ENCODE data around the gene CNTNAP5.

Gene CNTNAP5

GRCh38 chr2:124668161-124668560 is 643.1 kb downstream of the CNTNAP5 start:
- H3K9ac ChIP-seq (ENCODE audit: low read depth in 1 of 2, low read length in 2 of 2): no peak overlapping the region

GRCh38 chr2:124670187-124670586 is 645.1 kb downstream of the CNTNAP5 start:
- Histone ChIP-seq H3K4me3 (ENCODE audit: low read depth in 1 of 2, low read length in 2 of 2) (no peak overlapping the region), H3K9me3 (ENCODE audit: control insufficient read depth in 1 of 2, low read length in 2 of 2) (no peaks in the 10 kb centered on the region), H3K27ac (ENCODE audit: low read depth, low read length) (no peak overlapping the region), H3K4me1 (ENCODE audit: control insufficient read depth in 1 of 2, insufficient read depth in 2 of 2, low read length in 2 of 2) (no peaks in the 10 kb centered on the region), H3K36me3 (ENCODE audit: control insufficient read depth in 1 of 2, insufficient read depth in 2 of 2, low read length in 2 of 2) (no peaks in the 10 kb centered on the region), H3K9ac (ENCODE audit: low read depth in 1 of 2, low read length in 2 of 2) (no peak overlapping the region), H3K27me3 (ENCODE audit: control insufficient read depth in 1 of 2, insufficient read depth in 2 of 2, low read length in 2 of 2) (no peaks in the 10 kb centered on the region)

More at GRCh38 chr2:124668161-124668560, 643.1 kb downstream of the CNTNAP5 start:
- no peak overlapping the region for H3K27ac ChIP-seq (ENCODE audit: low read depth, low read length)
- H3K4me3 ChIP-seq (ENCODE audit: low read depth in 1 of 2, low read length in 2 of 2): no peak overlapping the region
- no peaks in the 10 kb centered on the region for H3K36me3 ChIP-seq (ENCODE audit: control insufficient read depth in 1 of 2, insufficient read depth in 2 of 2, low read length in 2 of 2)
- no peaks in the 10 kb centered on the region for H3K9me3 ChIP-seq (ENCODE audit: control insufficient read depth in 1 of 2, low read length in 2 of 2)
- H3K4me1 ChIP-seq (ENCODE audit: control insufficient read depth in 1 of 2, insufficient read depth in 2 of 2, low read length in 2 of 2): no peaks in the 10 kb centered on the region
- H3K27me3 ChIP-seq (ENCODE audit: control insufficient read depth in 1 of 2, insufficient read depth in 2 of 2, low read length in 2 of 2): no peaks in the 10 kb centered on the region

- Histone ChIP-seq H3K36me3 (ENCODE audit: control insufficient read depth in 1 of 2, insufficient read depth in 2 of 2, low read length in 2 of 2) (no peaks in the 10 kb centered on the region), H3K27ac (ENCODE audit: low read depth, low read length) (no peak overlapping the region), H3K27me3 (ENCODE audit: control insufficient read depth in 1 of 2, insufficient read depth in 2 of 2, low read length in 2 of 2) (no peaks in the 10 kb centered on the region), H3K9ac (ENCODE audit: low read depth in 1 of 2, low read length in 2 of 2) (no peak overlapping the region), H3K9me3 (ENCODE audit: control insufficient read depth in 1 of 2, low read length in 2 of 2) (peaks cover 0 to 8% of the 10 kb centered on the region in 2 donors), H3K4me3 (ENCODE audit: low read depth in 1 of 2, low read length in 2 of 2) (no peak overlapping the region), H3K4me1 (ENCODE audit: control insufficient read depth in 1 of 2, insufficient read depth in 2 of 2, low read length in 2 of 2) (no peaks in the 10 kb centered on the region)
Observed at GRCh38 chr2:124678043-124678442, 653.0 kb downstream of the CNTNAP5 start.

DNA sequence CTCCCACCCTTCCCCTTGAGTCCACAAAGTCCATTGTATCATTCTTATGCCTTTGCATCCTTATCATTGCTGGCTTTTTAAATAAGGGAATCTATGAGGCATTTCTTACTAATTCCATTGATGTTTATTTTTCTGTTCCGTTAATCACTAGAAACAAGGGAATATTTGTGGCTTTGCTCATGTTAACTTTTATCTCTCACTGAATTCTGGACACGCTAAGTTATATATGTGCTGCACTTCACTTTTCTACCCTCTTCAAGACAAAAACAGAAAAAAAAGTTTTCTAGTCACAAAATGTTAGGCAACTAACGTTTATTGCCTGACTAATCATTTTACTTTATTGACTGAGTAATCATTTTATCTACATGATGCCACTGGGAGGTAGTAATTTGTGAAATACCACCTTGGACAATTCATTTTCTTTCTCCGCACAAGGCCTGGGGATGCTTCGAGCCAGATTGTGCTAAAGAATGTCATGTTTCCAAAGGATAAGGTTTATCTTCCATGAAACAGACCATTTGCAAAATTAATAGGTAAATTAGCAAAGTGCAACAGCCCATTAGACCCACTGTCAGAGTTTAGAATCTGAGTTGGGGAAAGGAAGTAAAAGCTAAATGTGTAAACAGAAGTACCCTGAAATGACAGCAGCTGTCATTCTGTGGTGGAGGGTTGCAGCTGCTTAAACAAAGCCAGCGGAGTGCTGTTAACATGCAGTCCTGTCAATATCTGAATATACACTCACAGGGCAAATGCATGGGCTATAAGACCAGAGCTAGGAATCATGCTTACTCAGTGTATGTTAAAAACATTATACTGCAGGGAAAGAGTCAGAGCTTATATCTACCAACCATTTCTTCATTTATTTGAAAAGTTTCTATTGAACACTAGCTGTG is 658.7 kb downstream of the CNTNAP5 start:
- Histone ChIP-seq H3K9ac (ENCODE audit: low read depth in 1 of 2, low read length in 2 of 2) (no peak overlapping the region), H3K27ac (ENCODE audit: low read depth, low read length) (no peak overlapping the region), H3K4me1 (ENCODE audit: control insufficient read depth in 1 of 2, insufficient read depth in 2 of 2, low read length in 2 of 2) (no peaks in the 10 kb centered on the region), H3K27me3 (ENCODE audit: control insufficient read depth in 1 of 2, insufficient read depth in 2 of 2, low read length in 2 of 2) (no peaks in the 10 kb centered on the region), H3K4me3 (ENCODE audit: low read depth in 1 of 2, low read length in 2 of 2) (no peak overlapping the region), H3K36me3 (ENCODE audit: control insufficient read depth in 1 of 2, insufficient read depth in 2 of 2, low read length in 2 of 2) (no peaks in the 10 kb centered on the region), H3K9me3 (ENCODE audit: control insufficient read depth in 1 of 2, low read length in 2 of 2) (no peaks in the 10 kb centered on the region)

DNA sequence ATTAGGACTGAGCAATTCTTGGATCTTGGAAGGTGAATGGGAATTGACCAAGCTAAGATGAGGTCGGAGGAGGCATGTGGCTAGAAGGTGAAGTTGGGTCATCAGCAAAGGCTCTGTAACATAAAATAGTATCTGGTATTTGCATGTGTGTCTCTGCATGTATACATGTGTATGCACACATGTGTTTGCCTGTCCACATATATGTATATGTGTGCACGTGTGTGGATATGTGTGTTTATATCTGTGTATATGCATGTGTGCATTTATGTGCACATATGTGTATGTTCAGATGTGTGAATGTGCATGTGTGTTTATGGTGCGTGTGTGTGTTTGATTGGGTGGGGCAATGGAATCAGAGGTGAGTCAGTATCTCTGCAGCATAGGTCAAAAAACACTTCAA is 664.3 kb downstream of the CNTNAP5 start:
- H3K9me3 ChIP-seq (ENCODE audit: control insufficient read depth in 1 of 2, low read length in 2 of 2): peaks cover 5 to 6% of the 10 kb centered on the region in 2 donors
- no peaks in the 10 kb centered on the region for H3K27me3 ChIP-seq (ENCODE audit: control insufficient read depth in 1 of 2, insufficient read depth in 2 of 2, low read length in 2 of 2)
- H3K9ac ChIP-seq (ENCODE audit: low read depth in 1 of 2, low read length in 2 of 2): no peak overlapping the region
- H3K4me1 ChIP-seq (ENCODE audit: control insufficient read depth in 1 of 2, insufficient read depth in 2 of 2, low read length in 2 of 2): no peaks in the 10 kb centered on the region
- no peak overlapping the region for H3K4me3 ChIP-seq (ENCODE audit: low read depth in 1 of 2, low read length in 2 of 2)
- H3K36me3 ChIP-seq (ENCODE audit: control insufficient read depth in 1 of 2, insufficient read depth in 2 of 2, low read length in 2 of 2): no peaks in the 10 kb centered on the region
- no peak overlapping the region for H3K27ac ChIP-seq (ENCODE audit: low read depth, low read length)

DNA sequence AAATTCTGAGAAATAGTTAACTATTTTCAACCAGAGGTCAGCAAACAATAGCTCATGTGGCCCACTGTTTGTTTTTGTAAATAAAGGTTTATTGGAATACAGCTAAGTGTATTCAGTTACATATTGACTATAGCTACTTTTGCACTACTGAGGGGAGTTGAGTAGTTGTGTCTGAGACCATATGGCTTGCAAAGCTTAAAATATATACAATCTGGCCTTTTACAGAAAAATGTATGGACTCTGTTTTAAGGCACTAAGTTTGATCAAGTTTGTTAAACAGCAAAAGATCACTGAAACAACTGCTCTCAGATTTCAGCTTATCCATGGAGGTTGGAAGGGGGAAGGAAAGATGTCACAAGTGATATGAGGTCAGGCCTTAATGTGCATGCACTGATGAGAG is 667.1 kb downstream of the CNTNAP5 start:
- no peaks in the 10 kb centered on the region for H3K36me3 ChIP-seq (ENCODE audit: control insufficient read depth in 1 of 2, insufficient read depth in 2 of 2, low read length in 2 of 2)
- H3K4me3 ChIP-seq (ENCODE audit: low read depth in 1 of 2, low read length in 2 of 2): no peak overlapping the region
- no peak overlapping the region for H3K9ac ChIP-seq (ENCODE audit: low read depth in 1 of 2, low read length in 2 of 2)
- no peak overlapping the region for H3K27ac ChIP-seq (ENCODE audit: low read depth, low read length)
- H3K27me3 ChIP-seq (ENCODE audit: control insufficient read depth in 1 of 2, insufficient read depth in 2 of 2, low read length in 2 of 2): no peaks in the 10 kb centered on the region
- peaks cover 5 to 6% of the 10 kb centered on the region in 2 donors for H3K9me3 ChIP-seq (ENCODE audit: control insufficient read depth in 1 of 2, low read length in 2 of 2)
- no peaks in the 10 kb centered on the region for H3K4me1 ChIP-seq (ENCODE audit: control insufficient read depth in 1 of 2, insufficient read depth in 2 of 2, low read length in 2 of 2)

GRCh38 chr2:124692707-124693106 is 667.6 kb downstream of the CNTNAP5 start:
- no peak overlapping the region for H3K27ac ChIP-seq (ENCODE audit: low read depth, low read length)
- peaks cover 5 to 6% of the 10 kb centered on the region in 2 donors for H3K9me3 ChIP-seq (ENCODE audit: control insufficient read depth in 1 of 2, low read length in 2 of 2)
- no peaks in the 10 kb centered on the region for H3K27me3 ChIP-seq (ENCODE audit: control insufficient read depth in 1 of 2, insufficient read depth in 2 of 2, low read length in 2 of 2)
- no peak overlapping the region for H3K9ac ChIP-seq (ENCODE audit: low read depth in 1 of 2, low read length in 2 of 2)
- no peaks in the 10 kb centered on the region for H3K36me3 ChIP-seq (ENCODE audit: control insufficient read depth in 1 of 2, insufficient read depth in 2 of 2, low read length in 2 of 2)
- no peak overlapping the region for H3K4me3 ChIP-seq (ENCODE audit: low read depth in 1 of 2, low read length in 2 of 2)
- H3K4me1 ChIP-seq (ENCODE audit: control insufficient read depth in 1 of 2, insufficient read depth in 2 of 2, low read length in 2 of 2): no peaks in the 10 kb centered on the region

DNA sequence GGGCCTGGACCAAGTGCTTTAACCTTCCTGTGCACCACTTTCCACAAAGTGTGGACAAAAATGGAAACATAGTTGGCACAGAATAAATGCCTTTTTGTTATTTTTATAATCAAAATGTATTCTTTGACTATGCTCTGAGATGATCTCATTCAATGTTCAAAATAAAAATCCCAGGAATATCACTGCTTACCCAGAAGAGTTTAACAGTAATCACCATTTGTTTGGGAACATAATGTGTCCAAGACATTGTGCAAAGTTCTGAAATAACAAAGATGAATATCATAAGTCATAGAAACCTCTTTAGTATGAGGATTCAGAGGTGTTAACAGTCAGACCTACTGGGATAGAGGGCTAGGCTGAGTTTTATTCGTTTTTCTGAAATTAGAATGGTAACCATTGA is 668.1 kb downstream of the CNTNAP5 start:
- H3K4me1 ChIP-seq (ENCODE audit: control insufficient read depth in 1 of 2, insufficient read depth in 2 of 2, low read length in 2 of 2): no peaks in the 10 kb centered on the region
- no peak overlapping the region for H3K4me3 ChIP-seq (ENCODE audit: low read depth in 1 of 2, low read length in 2 of 2)
- H3K9me3 ChIP-seq (ENCODE audit: control insufficient read depth in 1 of 2, low read length in 2 of 2): peaks cover 5 to 6% of the 10 kb centered on the region in 2 donors
- no peaks in the 10 kb centered on the region for H3K36me3 ChIP-seq (ENCODE audit: control insufficient read depth in 1 of 2, insufficient read depth in 2 of 2, low read length in 2 of 2)
- no peak overlapping the region for H3K9ac ChIP-seq (ENCODE audit: low read depth in 1 of 2, low read length in 2 of 2)
- no peaks in the 10 kb centered on the region for H3K27me3 ChIP-seq (ENCODE audit: control insufficient read depth in 1 of 2, insufficient read depth in 2 of 2, low read length in 2 of 2)
- no peak overlapping the region for H3K27ac ChIP-seq (ENCODE audit: low read depth, low read length)

DNA sequence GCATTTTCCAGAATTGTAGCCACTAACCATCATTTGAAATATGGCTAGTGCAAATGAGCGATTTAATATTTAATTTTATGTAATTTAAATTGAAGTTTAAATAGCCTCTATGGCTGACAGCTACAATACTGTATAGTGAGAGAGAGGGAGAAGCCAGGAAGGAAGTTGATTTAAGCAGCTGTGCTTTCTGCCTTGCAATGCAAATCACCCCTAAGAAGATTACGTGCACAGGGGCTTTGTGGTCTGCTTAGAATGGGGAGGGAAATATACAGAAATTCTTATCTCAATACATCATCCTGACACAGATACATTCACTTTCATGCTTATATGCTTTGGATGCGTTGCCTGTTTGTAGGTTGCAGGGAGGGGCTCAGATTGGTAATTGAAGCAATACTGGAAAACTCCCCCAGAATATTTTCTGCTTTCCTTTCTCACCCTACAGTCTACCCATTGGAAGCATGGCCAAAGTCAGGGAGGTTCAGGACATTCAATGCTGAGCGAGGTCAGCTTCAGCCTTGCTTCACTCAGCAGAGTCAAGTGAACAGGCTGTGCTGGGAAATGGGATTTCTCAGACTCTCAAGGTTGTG is 674.0 kb downstream of the CNTNAP5 start:
- Histone ChIP-seq H3K4me3 (ENCODE audit: low read depth in 1 of 2, low read length in 2 of 2) (no peak overlapping the region), H3K36me3 (ENCODE audit: control insufficient read depth in 1 of 2, insufficient read depth in 2 of 2, low read length in 2 of 2) (no peaks in the 10 kb centered on the region)

DNA sequence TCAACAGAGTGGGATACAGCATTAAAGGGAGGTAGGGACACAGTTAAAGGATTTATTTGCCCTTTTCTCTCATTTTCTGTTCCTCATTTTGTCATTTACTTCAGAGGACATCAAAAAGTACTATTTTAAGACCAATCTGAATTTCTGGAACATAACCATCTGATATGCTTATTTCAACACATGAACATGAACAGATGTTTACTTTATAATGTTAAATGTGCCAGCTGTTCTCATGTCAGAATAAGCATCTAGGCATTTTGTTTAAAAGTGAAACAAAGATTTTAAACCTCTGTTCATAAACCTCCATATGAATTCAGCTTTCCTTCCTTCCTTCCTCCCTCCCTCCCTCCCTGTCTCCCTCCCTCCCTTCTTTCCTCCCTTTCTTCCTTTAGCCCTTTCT is 677.7 kb downstream of the CNTNAP5 start:
- no peaks in the 10 kb centered on the region for H3K36me3 ChIP-seq (ENCODE audit: control insufficient read depth in 1 of 2, insufficient read depth in 2 of 2, low read length in 2 of 2)
- H3K9me3 ChIP-seq (ENCODE audit: control insufficient read depth in 1 of 2, low read length in 2 of 2): peaks cover 0 to 5% of the 10 kb centered on the region in 2 donors
- no peak overlapping the region for H3K27ac ChIP-seq (ENCODE audit: low read depth, low read length)
- no peak overlapping the region for H3K9ac ChIP-seq (ENCODE audit: low read depth in 1 of 2, low read length in 2 of 2)
- H3K27me3 ChIP-seq (ENCODE audit: control insufficient read depth in 1 of 2, insufficient read depth in 2 of 2, low read length in 2 of 2): no peaks in the 10 kb centered on the region
- H3K4me1 ChIP-seq (ENCODE audit: control insufficient read depth in 1 of 2, insufficient read depth in 2 of 2, low read length in 2 of 2): no peaks in the 10 kb centered on the region
- H3K4me3 ChIP-seq (ENCODE audit: low read depth in 1 of 2, low read length in 2 of 2): no peak overlapping the region

More for the DNA sequence above, 674.0 kb downstream of the CNTNAP5 start:
- Histone ChIP-seq H3K27ac (ENCODE audit: low read depth, low read length) (no peak overlapping the region), H3K27me3 (ENCODE audit: control insufficient read depth in 1 of 2, insufficient read depth in 2 of 2, low read length in 2 of 2) (no peaks in the 10 kb centered on the region), H3K9ac (ENCODE audit: low read depth in 1 of 2, low read length in 2 of 2) (no peak overlapping the region), H3K4me1 (ENCODE audit: control insufficient read depth in 1 of 2, insufficient read depth in 2 of 2, low read length in 2 of 2) (no peaks in the 10 kb centered on the region), H3K9me3 (ENCODE audit: control insufficient read depth in 1 of 2, low read length in 2 of 2) (peaks cover 0 to 5% of the 10 kb centered on the region in 2 donors)

Measured in duodenal mucosa (tissue), 2 donors.